K562 (cell line): Measurements from ENCODE around the gene NOLC1. TPM values are rescaled to one million over a fixed set of nuclear protein-coding genes. Genes with fewer than 3 reads are reported as not detected.
A peak's percentile ranks its signal among the peaks of the same experiment; 100 is the strongest.

ENCODE experiments used
- CHD2 ChIP-seq: IDR thresholded peaks from 2 replicates; pipeline ENCODE4 v1.6.1; 2011; ENCODE audit warnings: low read depth, low read length
- DNMT1 ChIP-seq: fragments of 450-650 bp; IDR thresholded peaks from 2 replicates; pipeline ENCODE4 v1.6.1; 2016; ENCODE audit warnings: antibody characterized with exemption, mild to moderate bottlenecking
- HES1 ChIP-seq: fragments of 450-650 bp; IDR thresholded peaks from 2 replicates; pipeline ENCODE4 v1.6.1; 2016; ENCODE audit warnings: low read depth, mild to moderate bottlenecking, moderate library complexity
- IRF1 ChIP-seq: sonication (generic); formaldehyde crosslinking; IDR thresholded peaks from 2 replicates; pipeline ENCODE4 v1.8.0; 2022; ENCODE audit warnings: missing genetic modification reagents, mild to moderate bottlenecking, borderline replicate concordance
- MAX ChIP-seq: sonication (generic); formaldehyde crosslinking; IDR thresholded peaks from 2 replicates; pipeline ENCODE4 v1.9.0; 2022; ENCODE audit warnings: mild to moderate bottlenecking, missing genetic modification reagents
- NR4A1 ChIP-seq, 2 experiments: fragments of 250-450 bp in 1 of 2; fragments of 450-650 bp in 1 of 2; sonication (Bioruptor Pico) in 1 of 2; IDR thresholded peaks; 2 replicates each; pipeline versions ENCODE4 v1.4.0 to v1.6.1; 2016 to 2020; ENCODE audit warnings: mild to moderate bottlenecking in 2 of 2, missing compliant biosample characterization in 1 of 2, missing genetic modification characterization in 1 of 2, moderate library complexity in 1 of 2
- PRMT5 ChIP-seq: sonication (generic); formaldehyde crosslinking; IDR thresholded peaks from 2 replicates; pipeline ENCODE4 v1.5.0; 2020; ENCODE audit warnings: missing genetic modification reagents
- RFX1 ChIP-seq: fragments of 450-650 bp; IDR thresholded peaks from 2 replicates; pipeline ENCODE4 v1.6.1; 2016; ENCODE audit warnings: mild to moderate bottlenecking, moderate library complexity
- SNRNP70 ChIP-seq: fragments of 200-400 bp; formaldehyde crosslinking; optimal IDR thresholded peaks from 2 replicates; pipeline ENCODE3; 2017; ENCODE audit warnings: low read depth, low read length
- STAT5A ChIP-seq: IDR thresholded peaks from 2 replicates; pipeline ENCODE4 v1.6.1; 2012; ENCODE audit warnings: low read length, inconsistent platforms, borderline replicate concordance
- THAP12 ChIP-seq: fragments of 250-450 bp; sonication (Bioruptor Pico); IDR thresholded peaks from 2 replicates; pipeline ENCODE4 v1.9.0; 2021; ENCODE audit warnings: mild to moderate bottlenecking, inconsistent platforms
- THRAP3 ChIP-seq: fragments of 450-650 bp; IDR thresholded peaks from 2 replicates; pipeline ENCODE4 v1.6.1; 2016; ENCODE audit warnings: mild to moderate bottlenecking, inconsistent platforms, borderline replicate concordance
- ZBED1 ChIP-seq: IDR thresholded peaks from 2 replicates; pipeline ENCODE4 v1.6.1; 2014
- ZBTB17 ChIP-seq: fragments of 450-650 bp; formaldehyde crosslinking; IDR thresholded peaks from 2 replicates; pipeline ENCODE4 v1.4.0; 2020; ENCODE audit warnings: mild to moderate bottlenecking
- ZFX ChIP-seq: sonication (generic); formaldehyde crosslinking; IDR thresholded peaks from 2 replicates; pipeline ENCODE4 v1.8.0; 2022; ENCODE audit warnings: mild to moderate bottlenecking, missing genetic modification reagents, moderate library complexity
- ZNF253 ChIP-seq: fragments of 250-450 bp; sonication (Bioruptor Pico); conservative IDR thresholded peaks from 2 replicates; pipeline ENCODE4 v1.6.1; 2021; ENCODE audit warnings: mild to moderate bottlenecking
- ZNF778 ChIP-seq: fragments of 450-650 bp; formaldehyde crosslinking; IDR thresholded peaks from 2 replicates; pipeline ENCODE4 v1.4.0; 2020; ENCODE audit warnings: mild to moderate bottlenecking, moderate library complexity
- polyA plus RNA-seq, 8 experiments: library from polyadenylated mRNA; depleted of rRNA in 4 of 8; stranded (reverse) in 5 of 8; unstranded in 3 of 8; fragments of >200 nt; fragmentation: Nextera tagmentation in 2 of 8; fragmentation: Illumina TruSeq in 1 of 8; extraction: Ambion mirVana in 2 of 8; extraction: Trizol in 1 of 8; gene quantifications; 2 replicates each; pipeline versions ENCODE4 v1.2.1 to v1.2.3, GENCODE V29; 2011 to 2014; ENCODE audit warnings: inconsistent platforms in 1 of 8, missing spikeins in 1 of 8
- total RNA-seq, 7 experiments: library from RNA; depleted of rRNA in 6 of 7; stranded (reverse); fragments of >200 nt in 6 of 7; fragmentation: Illumina TruSeq in 2 of 7; extraction: Trizol in 2 of 7; gene quantifications; 2 replicates each; pipeline versions ENCODE4 v1.2.1 to v1.2.3, GENCODE V29; 2011 to 2021; ENCODE audit warnings: low replicate concordance in 1 of 7
- TF ChIP-seq, protein P1 (sequence below): sonication (generic); formaldehyde crosslinking; IDR thresholded peaks from 2 replicates; pipeline ENCODE4 v1.8.0; 2022; ENCODE audit warnings: mild to moderate bottlenecking, missing genetic modification reagents, borderline replicate concordance
- TF ChIP-seq, protein P2 (sequence below): fragments of 450-650 bp; IDR thresholded peaks from 2 replicates; pipeline ENCODE4 v1.6.1; 2016; ENCODE audit warnings: borderline replicate concordance

NOLC1 gene
- total and polyA plus RNA-seq, 9 of the 15 experiments (the other 6 are each of a cell fraction or from before 2014, with no cell fraction given), result 102 to 310 (median 165) TPM

DNA sequence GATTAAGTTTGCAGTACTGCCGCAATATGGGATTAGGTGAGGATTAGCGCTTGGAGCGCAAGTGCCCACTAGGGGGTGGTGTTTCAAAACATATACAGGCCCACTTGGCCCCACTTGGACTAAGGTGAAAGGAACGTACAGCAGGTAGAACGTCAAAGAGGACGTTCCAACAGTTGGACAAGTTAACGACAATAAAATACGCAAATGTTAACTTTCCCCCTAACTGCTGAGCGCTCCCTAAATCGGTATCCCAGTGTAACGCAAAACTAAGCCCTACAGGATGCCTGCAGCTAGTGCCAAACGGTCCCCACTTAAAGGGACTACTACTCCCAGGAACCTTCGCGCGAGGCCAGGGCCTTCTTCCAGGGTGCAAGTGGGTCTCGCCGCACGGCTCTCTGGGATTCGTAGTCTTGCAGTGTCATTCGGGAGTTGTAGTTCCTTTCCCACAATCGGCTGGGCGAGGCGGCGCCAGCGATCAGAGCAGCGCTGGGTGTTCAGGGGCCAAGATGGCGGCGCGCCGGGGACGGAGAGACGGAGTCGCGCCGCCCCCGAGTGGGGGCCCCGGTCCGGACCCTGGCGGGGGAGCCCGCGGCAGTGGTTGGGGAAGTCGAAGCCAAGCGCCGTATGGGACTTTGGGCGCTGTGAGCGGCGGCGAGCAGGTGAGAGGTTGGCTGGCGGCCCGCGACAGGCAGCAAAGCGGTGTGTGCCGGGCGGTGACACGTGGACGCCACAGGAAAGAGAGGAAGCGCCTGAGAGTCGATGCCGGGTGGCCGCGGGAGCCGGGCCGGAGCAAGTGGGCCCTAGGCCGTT is 19.4 kb upstream of the NOLC1 start, which contains the start of gene PPRC1 (continued):
- TF ChIP-seq, protein P1, sequence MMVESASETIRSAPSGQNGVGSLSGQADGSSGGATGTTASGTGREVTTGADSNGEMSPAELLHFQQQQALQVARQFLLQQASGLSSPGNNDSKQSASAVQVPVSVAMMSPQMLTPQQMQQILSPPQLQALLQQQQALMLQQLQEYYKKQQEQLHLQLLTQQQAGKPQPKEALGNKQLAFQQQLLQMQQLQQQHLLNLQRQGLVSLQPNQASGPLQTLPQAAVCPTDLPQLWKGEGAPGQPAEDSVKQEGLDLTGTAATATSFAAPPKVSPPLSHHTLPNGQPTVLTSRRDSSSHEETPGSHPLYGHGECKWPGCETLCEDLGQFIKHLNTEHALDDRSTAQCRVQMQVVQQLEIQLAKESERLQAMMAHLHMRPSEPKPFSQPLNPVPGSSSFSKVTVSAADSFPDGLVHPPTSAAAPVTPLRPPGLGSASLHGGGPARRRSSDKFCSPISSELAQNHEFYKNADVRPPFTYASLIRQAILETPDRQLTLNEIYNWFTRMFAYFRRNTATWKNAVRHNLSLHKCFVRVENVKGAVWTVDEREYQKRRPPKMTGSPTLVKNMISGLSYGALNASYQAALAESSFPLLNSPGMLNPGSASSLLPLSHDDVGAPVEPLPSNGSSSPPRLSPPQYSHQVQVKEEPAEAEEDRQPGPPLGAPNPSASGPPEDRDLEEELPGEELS (CRISPR knock-in tag), result 0 out of 2 replicates have a peak, but pooled peaks have one; percentile 16
- TF ChIP-seq ZBED1 (no peak), ZBTB17 (CRISPR knock-in tag) (no peak), THRAP3 (no peak), IRF1 (CRISPR knock-in tag) (no peak), PRMT5 (no peak), RFX1 (no peak), MAX (CRISPR knock-in tag) (no peak), CHD2 (peak; percentile 66; the same call in 1 of the 2 replicates), NR4A1 (CRISPR knock-in tag; IDR thresholded peaks at IDR 0.05) (no peak), NR4A1 (tag; IDR thresholded peaks at IDR 0.05) (no peak), ZNF778 (CRISPR knock-in tag) (no peak), STAT5A (no peak), ZFX (peak; percentile 92), HES1 (no peak), SNRNP70 (no peak), THAP12 (CRISPR knock-in tag) (no peak), DNMT1 (no peak), ZNF253 (no peak)
- TF ChIP-seq, protein P2, sequence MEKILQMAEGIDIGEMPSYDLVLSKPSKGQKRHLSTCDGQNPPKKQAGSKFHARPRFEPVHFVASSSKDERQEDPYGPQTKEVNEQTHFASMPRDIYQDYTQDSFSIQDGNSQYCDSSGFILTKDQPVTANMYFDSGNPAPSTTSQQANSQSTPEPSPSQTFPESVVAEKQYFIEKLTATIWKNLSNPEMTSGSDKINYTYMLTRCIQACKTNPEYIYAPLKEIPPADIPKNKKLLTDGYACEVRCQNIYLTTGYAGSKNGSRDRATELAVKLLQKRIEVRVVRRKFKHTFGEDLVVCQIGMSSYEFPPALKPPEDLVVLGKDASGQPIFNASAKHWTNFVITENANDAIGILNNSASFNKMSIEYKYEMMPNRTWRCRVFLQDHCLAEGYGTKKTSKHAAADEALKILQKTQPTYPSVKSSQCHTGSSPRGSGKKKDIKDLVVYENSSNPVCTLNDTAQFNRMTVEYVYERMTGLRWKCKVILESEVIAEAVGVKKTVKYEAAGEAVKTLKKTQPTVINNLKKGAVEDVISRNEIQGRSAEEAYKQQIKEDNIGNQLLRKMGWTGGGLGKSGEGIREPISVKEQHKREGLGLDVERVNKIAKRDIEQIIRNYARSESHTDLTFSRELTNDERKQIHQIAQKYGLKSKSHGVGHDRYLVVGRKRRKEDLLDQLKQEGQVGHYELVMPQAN, result peak; percentile 94
